Anterior cingulate cortex (tissue), 58 donors: ENCODE measurements around the gene SP1.
"Not testable (repeated sequence)": the region's sequence is repeated elsewhere in the genome, so short reads cannot be mapped to it uniquely, and the experiment has no call there.

Source experiments
- DNase-seq, 58 donors: peaks; one replicate each; lab custom pipeline; 2025; lab: John Stamatoyannopoulos, UW

SP1 gene

DNA sequence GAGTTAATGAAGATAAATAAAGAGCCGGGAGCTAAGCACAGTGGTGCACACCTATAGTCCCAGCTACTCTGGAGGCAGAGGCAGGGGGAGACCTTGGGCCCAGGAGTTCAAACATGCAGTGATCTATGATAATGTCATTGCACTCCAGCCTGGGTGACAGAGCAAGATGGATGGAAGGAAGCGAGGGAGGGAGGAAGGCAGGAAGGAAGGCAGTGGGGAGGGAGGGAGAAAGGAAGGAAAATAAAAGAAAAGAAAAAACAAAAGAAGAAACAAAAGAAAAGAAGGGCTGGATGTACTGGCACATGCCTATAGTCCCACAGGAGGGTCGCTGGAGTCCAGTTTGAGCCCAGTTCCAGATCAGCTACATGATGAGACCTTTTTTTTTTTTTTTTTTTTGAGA lies 24.9 kb upstream of the SP1 start:
- DNase-seq, result no peak

- no peak for DNase-seq
These were observed 21.0 kb upstream of the SP1 start for GRCh38 chr12:53358836-53359419.

DNA sequence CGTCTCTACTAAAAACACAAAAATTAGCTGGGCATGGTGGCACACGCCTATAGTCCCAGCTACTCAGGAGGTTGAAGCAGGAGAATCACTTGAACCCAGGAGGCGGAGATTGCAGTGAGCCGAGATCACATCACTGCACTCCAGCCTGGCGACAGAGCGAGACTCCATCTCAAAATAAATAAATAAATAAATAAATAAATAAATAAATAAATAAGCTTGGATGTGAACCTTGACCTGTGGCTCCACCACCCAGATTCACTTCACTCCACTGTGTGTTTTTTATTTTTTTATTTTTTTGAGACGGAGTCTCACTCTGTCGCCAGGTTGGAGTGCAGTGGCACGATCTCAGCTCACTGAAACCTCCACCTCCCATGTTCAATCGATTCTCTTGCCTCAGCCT lies 18.3 kb upstream of the SP1 start:
- not testable (repeated sequence) for DNase-seq

GRCh38 chr12:53365245-53365904 lies 14.6 kb upstream of the SP1 start:
- no peak for DNase-seq

GRCh38 chr12:53373554-53374133 lies 6.3 kb upstream of the SP1 start:
- not testable (repeated sequence) for DNase-seq

DNA sequence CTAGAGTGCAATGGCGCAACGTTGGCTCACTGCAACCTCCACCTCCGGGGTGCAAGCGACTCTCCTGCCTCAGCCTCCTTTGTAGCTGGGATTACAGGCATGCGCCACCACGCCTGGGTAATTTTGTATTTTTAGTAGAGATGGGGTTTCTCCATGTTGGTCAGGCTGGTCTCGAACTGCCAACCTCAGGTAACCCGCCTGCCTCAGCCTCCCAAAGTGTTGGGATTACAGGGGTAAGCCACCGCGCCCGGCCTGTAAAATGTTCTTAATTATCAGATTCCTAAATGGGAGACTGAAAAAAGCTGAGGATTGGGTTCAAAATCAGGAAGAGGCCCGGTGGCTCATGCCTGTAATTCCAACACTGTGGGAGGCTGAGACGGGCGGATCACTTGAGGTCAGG lies 5.7 kb upstream of the SP1 start:
- not testable (repeated sequence) for DNase-seq

GRCh38 chr12:53376747-53377146 lies 3.2 kb upstream of the SP1 start:
- DNase-seq, result no peak

DNA sequence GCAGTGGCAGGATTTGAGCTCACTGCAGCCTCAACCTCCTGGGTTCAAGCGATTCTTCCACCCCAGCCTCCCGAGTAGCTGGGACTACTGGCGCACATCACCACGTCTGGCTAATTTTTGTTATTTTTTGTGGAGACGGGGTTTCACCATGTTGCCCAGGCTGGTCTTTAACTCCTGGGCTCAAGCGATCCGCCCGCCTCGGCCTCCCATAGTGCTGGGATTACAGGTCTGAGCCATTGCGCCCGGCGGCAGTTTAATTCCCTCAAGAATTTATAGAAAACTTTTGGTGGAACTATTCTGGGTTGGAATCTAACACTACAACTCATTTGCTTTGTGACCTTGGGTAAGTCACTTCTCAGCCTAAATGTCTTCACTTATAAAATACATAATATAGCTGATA lies 1.8 kb upstream of the SP1 start:
- no peak for DNase-seq

DNA sequence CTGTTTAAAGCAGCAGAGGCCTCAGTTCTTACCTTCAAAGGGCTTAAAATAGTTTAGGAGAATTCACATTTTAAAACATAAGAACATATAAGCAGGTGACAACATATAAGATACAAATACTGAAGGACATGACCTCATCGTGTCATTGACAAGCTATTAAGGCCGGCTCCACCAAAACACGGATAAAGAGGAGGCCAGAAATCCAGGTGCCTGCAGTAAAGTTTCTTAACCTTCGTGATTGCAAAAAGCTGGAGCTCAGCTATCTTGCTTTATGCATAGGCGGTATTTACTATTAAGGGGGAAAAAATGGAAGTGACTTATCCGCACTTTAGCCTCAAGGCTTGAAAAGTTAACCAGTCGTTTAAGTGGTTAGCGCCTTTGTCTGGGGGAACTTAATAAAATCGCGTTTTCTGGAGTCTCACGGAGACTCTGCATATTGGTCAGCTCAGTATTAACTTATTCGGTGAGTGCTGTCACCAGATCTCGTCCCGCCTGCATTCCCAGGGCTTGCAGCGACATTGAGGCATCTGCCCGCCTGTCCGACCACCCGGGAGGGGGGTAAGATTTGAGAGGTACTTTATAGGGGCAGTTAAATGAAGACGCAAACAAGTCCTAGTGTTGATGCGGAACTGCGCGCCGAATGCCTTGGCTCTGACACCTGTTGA lies 1.1 kb upstream of the SP1 start:
- DNase-seq, result peak in 1 of 58 donors; percentile 16

DNA sequence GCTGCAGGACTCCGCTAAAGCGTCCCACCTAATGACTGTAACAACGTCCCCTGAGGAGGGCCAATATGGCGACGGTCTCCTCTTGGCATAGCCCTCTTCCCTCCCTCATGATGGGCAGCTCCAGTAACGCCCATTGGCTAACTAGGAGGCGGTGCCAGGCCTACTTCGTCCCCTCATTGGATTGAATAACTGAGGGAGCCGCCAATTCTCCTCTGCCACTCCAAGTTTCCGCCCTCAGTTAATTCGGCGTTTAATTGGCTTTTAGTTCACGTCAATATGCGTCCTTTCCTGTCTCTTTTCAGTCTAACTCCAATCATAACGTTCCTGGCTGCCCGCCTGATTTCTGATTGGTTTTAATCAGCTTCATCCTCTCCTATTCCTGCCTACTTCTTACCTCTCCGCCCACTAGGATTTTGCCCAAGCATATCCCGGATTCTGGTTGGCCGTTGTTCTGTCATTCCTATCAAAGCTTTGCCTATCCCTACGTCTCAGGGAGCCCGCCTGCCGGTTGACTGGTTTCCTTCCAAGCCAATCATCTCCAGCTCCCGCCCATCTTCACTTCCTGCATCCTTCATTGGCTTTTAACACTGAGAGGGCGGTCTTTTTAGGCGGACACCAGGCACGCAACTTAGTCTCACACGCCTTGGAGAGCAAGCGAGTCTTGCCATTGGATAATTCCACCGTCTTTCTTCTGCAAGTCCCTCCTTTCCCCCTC lies 430 bp upstream of the SP1 start:
- peak; percentile 76 to 100 (median 100) for DNase-seq

DNA sequence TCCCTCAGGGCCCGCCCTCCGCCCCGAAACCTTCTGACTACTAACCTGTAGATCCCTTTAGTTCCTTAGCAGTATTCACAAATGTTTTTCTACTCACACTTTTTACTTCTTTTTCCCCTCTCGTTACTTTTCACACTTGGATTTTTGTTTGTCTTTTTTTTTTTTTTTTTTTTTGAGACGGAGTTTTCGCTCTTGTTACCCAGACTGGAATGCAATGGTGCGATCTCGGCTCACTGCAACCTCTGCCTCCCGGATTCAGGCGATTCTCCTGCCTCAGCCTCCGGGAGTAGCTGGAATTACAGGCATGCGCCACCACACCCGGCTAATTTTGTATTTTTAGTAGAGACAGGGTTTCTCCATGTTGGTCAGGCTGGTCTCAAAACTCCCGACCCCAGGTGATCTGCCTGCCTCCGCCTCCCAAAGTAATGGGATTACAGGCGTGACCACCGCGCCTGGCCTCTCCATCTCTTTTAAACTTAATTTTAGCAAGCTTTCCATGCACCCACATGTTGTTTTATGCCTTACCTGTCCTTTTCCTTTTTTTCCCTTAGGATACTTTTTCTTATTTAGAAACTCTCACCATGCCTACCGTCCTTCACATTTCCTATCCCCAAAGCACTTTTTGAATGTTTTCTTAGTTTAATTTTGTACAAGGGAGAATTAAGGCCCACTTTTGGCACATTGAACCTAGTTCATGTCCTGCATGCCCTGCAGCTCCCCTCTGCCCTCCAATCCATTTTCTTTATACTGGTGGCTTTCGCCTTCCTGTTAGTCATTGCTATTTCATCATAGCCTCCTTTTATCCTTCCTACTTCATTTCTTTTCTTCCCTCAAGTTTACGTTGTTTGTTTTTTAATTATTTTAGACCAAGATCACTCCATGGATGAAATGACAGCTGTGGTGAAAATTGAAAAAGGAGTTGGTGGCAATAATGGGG lies 1.1 kb downstream of the SP1 start:
- peak in 1 of 58 donors; percentile 44 for DNase-seq

- DNase-seq, result peak in 18 of 58 donors; percentile 3 to 30 (median 10)
These were observed 2.0 kb downstream of the SP1 start for GRCh38 chr12:53381731-53382630.

DNA sequence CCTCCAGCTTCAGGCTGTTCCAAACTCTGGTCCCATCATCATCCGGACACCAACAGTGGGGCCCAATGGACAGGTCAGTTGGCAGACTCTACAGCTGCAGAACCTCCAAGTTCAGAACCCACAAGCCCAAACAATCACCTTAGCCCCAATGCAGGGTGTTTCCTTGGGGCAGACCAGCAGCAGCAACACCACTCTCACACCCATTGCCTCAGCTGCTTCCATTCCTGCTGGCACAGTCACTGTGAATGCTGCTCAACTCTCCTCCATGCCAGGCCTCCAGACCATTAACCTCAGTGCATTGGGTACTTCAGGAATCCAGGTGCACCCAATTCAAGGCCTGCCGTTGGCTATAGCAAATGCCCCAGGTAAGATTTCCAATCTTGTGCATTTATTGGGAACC lies 3.3 kb downstream of the SP1 start:
- DNase-seq, result no peak

- DNase-seq, result not testable (repeated sequence)
These were observed 6.4 kb downstream of the SP1 start for GRCh38 chr12:53386381-53386780.

DNA sequence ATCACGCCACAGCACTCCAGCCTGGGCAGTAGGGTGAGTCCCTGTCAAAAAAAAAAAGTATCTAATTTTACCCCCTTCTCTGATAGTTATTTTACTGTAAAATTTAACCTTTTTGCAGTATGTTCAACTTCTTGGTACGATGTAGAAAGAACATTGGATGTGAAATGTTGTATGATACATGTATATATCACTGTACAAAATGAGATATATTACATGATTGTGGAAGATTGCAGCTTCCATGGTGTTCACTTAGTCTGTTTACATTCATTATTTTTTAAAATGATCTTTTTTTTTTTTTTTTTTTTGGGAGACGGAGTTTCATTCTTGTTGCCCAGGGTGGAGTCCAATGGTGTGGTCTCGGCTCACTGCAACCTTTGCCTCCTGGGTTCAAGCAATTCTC lies 9.0 kb downstream of the SP1 start:
- no peak for DNase-seq

GRCh38 chr12:53389702-53390101 lies 9.7 kb downstream of the SP1 start:
- no peak for DNase-seq

DNA sequence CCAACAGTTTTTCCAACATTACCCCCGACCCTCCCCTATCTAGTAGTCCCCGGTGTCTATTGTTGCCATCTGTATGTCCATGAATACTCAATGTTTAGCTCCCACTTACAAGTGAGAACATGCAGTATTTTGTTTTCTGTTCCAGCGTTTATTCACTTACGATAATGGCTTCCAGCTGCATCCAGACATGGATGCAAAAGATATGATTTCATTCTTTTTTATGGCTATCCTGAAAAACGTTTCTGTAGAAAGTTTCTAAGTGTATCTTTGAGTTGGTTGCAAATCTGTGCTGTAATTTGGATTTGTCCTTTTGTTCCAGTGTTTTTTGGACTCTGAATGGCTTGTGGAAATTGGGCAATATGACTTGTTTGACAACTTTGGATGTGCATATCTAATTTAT lies 11.7 kb downstream of the SP1 start:
- DNase-seq, result no peak

DNA sequence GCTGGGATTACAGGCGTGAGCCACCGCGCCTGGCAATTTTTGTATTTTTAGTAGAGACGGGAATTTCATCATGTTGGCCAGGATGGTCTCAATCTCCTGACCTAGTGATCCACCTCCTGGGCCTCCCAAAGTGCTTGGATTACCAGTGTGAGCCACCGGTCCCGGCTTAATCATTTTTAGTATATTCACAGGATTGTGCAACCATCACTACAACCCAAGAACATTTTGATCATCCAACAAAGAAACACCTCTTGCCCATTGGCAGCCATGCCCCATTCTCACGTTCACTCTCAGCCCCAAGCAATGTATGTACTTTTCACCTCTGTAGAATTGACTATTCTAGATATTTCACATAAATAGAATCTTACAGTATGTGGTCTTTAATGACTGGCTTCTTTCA lies 19.9 kb downstream of the SP1 start:
- DNase-seq, result no peak

DNA sequence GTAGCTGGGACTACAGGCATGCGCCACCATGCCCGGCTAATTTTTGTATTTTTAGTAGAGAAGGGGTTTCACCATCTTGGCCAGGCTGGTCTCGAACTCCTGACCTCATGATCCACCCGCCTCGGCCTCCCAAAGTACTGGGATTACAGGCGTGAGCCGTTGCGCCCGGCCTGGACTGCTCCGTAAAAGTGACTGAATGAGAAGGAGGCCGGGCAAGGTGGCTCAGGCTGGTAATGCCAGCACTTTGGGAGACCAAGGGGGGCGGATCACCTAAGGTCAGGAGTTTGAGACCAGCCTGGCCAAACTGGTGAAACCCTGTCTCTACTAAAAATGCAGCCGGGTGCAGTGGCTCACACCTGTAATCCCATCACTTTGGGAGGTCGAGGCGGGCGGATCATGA lies 22.4 kb downstream of the SP1 start:
- DNase-seq, result not testable (repeated sequence)
